GM12878 (cell line): ENCODE data around the gene OGFOD3. TPM values are rescaled to one million over a fixed set of nuclear protein-coding genes. Genes with fewer than 3 reads are reported as not detected.

Experiments
- ATAC-seq: fragments of 200-7000 bp; cut with Tn5 transposase; 3 replicates; pipeline ENCODE4 v1.9.1; 2020; ENCODE audit warnings: mild to moderate bottlenecking, moderate library complexity
- BruUV-seq: library from RNA; stranded (reverse); fragments of 400-500 nt; replicated peaks from 2 replicates; lab custom pipeline; 2021; lab: Mats Ljungman, UMichigan
- CTCF ChIA-PET: fragments of 300-600 bp; sonication (Branson Sonifier 250); formaldehyde crosslinking; extraction: SDS; loops from one replicate; lab custom pipeline; 2021; ENCODE audit warnings: inconsistent platforms; lab: Yijun Ruan, JAX
- POLR2A ChIA-PET: fragments of 350-600 bp; formaldehyde crosslinking; extraction: SDS; loops from one replicate; lab custom pipeline; 2021; ENCODE audit warnings: inconsistent platforms; lab: Charles Lee
- RAD21 ChIA-PET: fragments of 300-600 bp; sonication (Branson Sonifier 250); formaldehyde crosslinking; loops from one replicate; lab custom pipeline; 2023; ENCODE audit warnings: antibody characterized with exemption; ENCODE audit not compliant: unreplicated experiment; lab: Charles Lee
- SMC1A ChIA-PET: fragments of 300-600 bp; sonication (Branson Sonifier 250); formaldehyde crosslinking; loops from one replicate; lab custom pipeline; 2023; ENCODE audit not compliant: unreplicated experiment, uncharacterized antibody; lab: Charles Lee
- DNase-seq: peaks from one replicate; pipeline ENCODE4 v3.0.0-alpha.2; 2011; ENCODE audit warnings: low read depth, low spot score
- FAIRE-seq: peaks from 3 replicates; lab custom pipeline; 2011; peaks lifted over from hg19 to GRCh38; lab: Jason Lieb, UNC
- H2AFZ ChIP-seq: 2 replicates; pipeline ENCODE4 v1.6.0; 2011; ENCODE audit warnings: low read depth, low read length, control low read depth; ENCODE audit not compliant: control insufficient read depth
- H3K27ac ChIP-seq: 2 replicates; pipeline ENCODE4 v1.5.1; 2011; ENCODE audit warnings: control low read depth; ENCODE audit not compliant: control insufficient read depth, insufficient read depth
- H3K27me3 ChIP-seq, 2 experiments: replicated peaks in 1 of 2; 2 replicates each; pipeline versions ENCODE4 v1.6.0 to v1.6.1; 2011; ENCODE audit warnings: low read length in 1 of 2; ENCODE audit not compliant: control insufficient read depth in 2 of 2, insufficient read depth in 2 of 2
- H3K36me3 ChIP-seq, 2 experiments: 2 replicates each; pipeline ENCODE4 v1.5.1; 2011; ENCODE audit warnings: low read length in 1 of 2; ENCODE audit not compliant: control insufficient read depth in 2 of 2, insufficient read depth in 2 of 2
- H3K4me1 ChIP-seq: 2 replicates; pipeline ENCODE4 v1.6.1; 2011; ENCODE audit warnings: mild to moderate bottlenecking, low read length, moderate library complexity, mixed read lengths; ENCODE audit not compliant: control insufficient read depth, insufficient read depth
- H3K4me2 ChIP-seq: 2 replicates; pipeline ENCODE4 v1.6.0; 2011; ENCODE audit warnings: control low read depth; ENCODE audit not compliant: control insufficient read depth, insufficient read depth
- H3K4me3 ChIP-seq: fragments of 200-600 bp; sonication (generic); 2 replicates; pipeline ENCODE4 v1.5.1; 2016
- H3K79me2 ChIP-seq: 2 replicates; pipeline ENCODE4 v1.6.0; 2011; ENCODE audit warnings: low read length; ENCODE audit not compliant: control insufficient read depth, insufficient read depth
- H3K9ac ChIP-seq: 2 replicates; pipeline ENCODE4 v1.8.0; 2011; ENCODE audit warnings: low read length, control low read depth, mixed read lengths; ENCODE audit not compliant: control insufficient read depth, insufficient read depth
- H3K9me3 ChIP-seq: replicated peaks from 3 replicates; pipeline ENCODE4 v1.5.1; 2011; ENCODE audit warnings: mild to moderate bottlenecking, low read length; ENCODE audit not compliant: control insufficient read depth, insufficient read depth
- H4K20me1 ChIP-seq: 2 replicates; pipeline ENCODE4 v1.6.0; 2011; ENCODE audit not compliant: control insufficient read depth, insufficient read depth
- ASH2L ChIP-seq: fragments of 300-600, 200-600 bp; sonication (generic); IDR thresholded peaks from 2 replicates; pipeline ENCODE4 v1.6.1; 2017; ENCODE audit warnings: low read depth, mild to moderate bottlenecking, borderline replicate concordance
- BCL3 ChIP-seq: IDR thresholded peaks from 2 replicates; pipeline ENCODE4 v1.6.1; 2011; ENCODE audit warnings: borderline replicate concordance, low read depth, mild to moderate bottlenecking, moderate library complexity, low read length; ENCODE audit not compliant: insufficient read depth, poor library complexity, severe bottlenecking
- CBX5 ChIP-seq: sonication (generic); IDR thresholded peaks from 2 replicates; pipeline ENCODE4 v1.6.1; 2016; ENCODE audit warnings: low read depth, moderate library complexity, mild to moderate bottlenecking, inconsistent platforms
- MAX ChIP-seq: IDR thresholded peaks from 2 replicates; pipeline ENCODE4 v1.6.1; 2012; ENCODE audit warnings: low read depth, low read length, improper control_type of control experiment
- MLLT1 ChIP-seq: fragments of 450-650 bp; IDR thresholded peaks from 2 replicates; pipeline ENCODE4 v1.6.1; 2016; ENCODE audit warnings: mild to moderate bottlenecking
- MTA3 ChIP-seq: IDR thresholded peaks from 2 replicates; pipeline ENCODE4 v1.6.1; 2012; ENCODE audit warnings: low read length, inconsistent platforms, borderline replicate concordance
- NFYB ChIP-seq: IDR thresholded peaks from 2 replicates; pipeline ENCODE4 v1.6.1; 2011; ENCODE audit warnings: low read depth, mild to moderate bottlenecking, low read length, improper control_type of control experiment, moderate library complexity; ENCODE audit not compliant: insufficient read depth
- NR2C1 ChIP-seq: fragments of 450-650 bp; IDR thresholded peaks from 2 replicates; pipeline ENCODE4 v1.6.1; 2017; ENCODE audit warnings: antibody characterized with exemption, mild to moderate bottlenecking, moderate library complexity
- POU2F2 ChIP-seq: IDR thresholded peaks from 3 replicates; pipeline ENCODE4 v1.6.1; 2011; ENCODE audit warnings: low read depth, mild to moderate bottlenecking, low read length, borderline replicate concordance
- REST ChIP-seq: IDR thresholded peaks from 2 replicates; pipeline ENCODE4 v1.6.1; 2012; ENCODE audit warnings: mild to moderate bottlenecking, low read depth, low read length
- SMAD1 ChIP-seq: fragments of 450-650 bp; IDR thresholded peaks from 2 replicates; pipeline ENCODE4 v1.6.1; 2018; ENCODE audit warnings: mild to moderate bottlenecking, low read depth; ENCODE audit not compliant: partially characterized antibody
- SPI1 ChIP-seq: IDR thresholded peaks from 2 replicates; pipeline ENCODE4 v1.6.1; 2011; ENCODE audit warnings: low read depth, mild to moderate bottlenecking, low read length, moderate library complexity, borderline replicate concordance; ENCODE audit not compliant: insufficient read depth
- SREBF2 ChIP-seq: IDR thresholded peaks from 2 replicates; pipeline ENCODE4 v1.6.1; 2012; ENCODE audit warnings: mild to moderate bottlenecking, low read length
- TARDBP ChIP-seq: IDR thresholded peaks from 2 replicates; pipeline ENCODE4 v1.6.1; 2016; ENCODE audit warnings: borderline replicate concordance
- USF2 ChIP-seq: IDR thresholded peaks from 2 replicates; pipeline ENCODE4 v1.6.1; 2011; ENCODE audit warnings: low read depth, low read length, improper control_type of control experiment, borderline replicate concordance
- WGBS: methylation state at CpG from one replicate; pipeline ENCODE4 v1.1.6; 2016; ENCODE audit warnings: low lambda C conversion rate; ENCODE audit not compliant: insufficient replicate concordance, insufficient coverage; ENCODE audit errors: missing lambda C conversion rate; 5-methylcytosine and 5-hydroxymethylcytosine counted together
- in situ Hi-C: fragments of 300-500 bp; cut with MboI; formaldehyde crosslinking; loops from 9 replicates; pipeline ENCODE4 v1.14.3; 2018; ENCODE audit warnings: mixed read lengths
- intact Hi-C: fragments of 100-400 bp; cut with micrococcal nuclease; formaldehyde crosslinking; loops from one replicate; pipeline ENCODE4 v1.14.2; 2022; ENCODE audit not compliant: unreplicated experiment
- polyA plus RNA-seq, 11 experiments: library from polyadenylated mRNA; depleted of rRNA in 4 of 11; unstranded in 6 of 11; stranded (reverse) in 5 of 11; fragments of >200 nt; fragmentation: Nextera tagmentation in 4 of 11; fragmentation: Illumina TruSeq in 1 of 11; extraction: Ambion mirVana in 4 of 11; extraction: Trizol in 1 of 11; gene quantifications; 1 replicate in 1 of 11; 2 replicates in 10 of 11; pipeline versions ENCODE4 v1.2.1 to v1.2.3, GENCODE V29; 2011 to 2016; ENCODE audit warnings: inconsistent platforms in 2 of 11, missing spikeins in 2 of 11, low read depth in 1 of 11
- total RNA-seq, 4 experiments: library from RNA; depleted of rRNA in 3 of 4; stranded (reverse); fragments of >200 nt in 3 of 4; fragmentation: Illumina TruSeq in 1 of 4; extraction: Trizol in 1 of 4; gene quantifications; 2 replicates each; pipeline versions ENCODE4 v1.2.1 to v1.2.3, GENCODE V29; 2013 to 2021

Gene OGFOD3
- total and polyA plus RNA-seq, 10 of the 15 experiments (the other 5 are each of a cell fraction or from before 2014, with no cell fraction given): 0.48 to 28.4 (median 18.3) TPM

GRCh38 chr17:82396601-82397435 lies 21.6 kb downstream of the OGFOD3 start:
- ATAC-seq (no peak), DNase-seq (no peak), FAIRE-seq (no peak)
- ChIA-PET RAD21 (no interaction called here), POLR2A (interaction anchor here (0.5 kb wide), 1 partner anchor 198 kb away, joined by 5 read pairs; no protein-coding TSS in a partner anchor), SMC1A (no interaction called here), CTCF (no interaction called here)
- Histone ChIP-seq H4K20me1 (no peaks in the 10 kb centered on the region), H3K36me3 (peaks cover 1 to 2% of the 10 kb centered on the region in 2 experiments; a peak in 2 of 4 replicates), H3K27ac (no peak overlapping the region), H3K4me1 (peaks cover 3% of the 10 kb centered on the region; the same call in 1 of the 2 replicates), H3K4me3 (no peak overlapping the region), H3K4me2 (no peak overlapping the region), H2AFZ (no peak overlapping the region), H3K27me3 (no peaks in the 10 kb centered on the region), H3K9me3 (no peaks in the 10 kb centered on the region), H3K79me2 (no peaks in the 10 kb centered on the region), H3K9ac (no peak overlapping the region)
- intact Hi-C loops (no loop called here), in situ Hi-C loops (no loop called here)
- WGBS: 52% methylated on average over 18 of the region's 19 CpGs
- no TSS peak for BruUV-seq
- no peak for TF ChIP-seq NR2C1
- TF ChIP-seq MAX: no peak
- TF ChIP-seq REST: no peak
- no peak for TF ChIP-seq SPI1
- no peak for TF ChIP-seq TARDBP
- no peak for TF ChIP-seq SMAD1
- TF ChIP-seq MTA3: no peak
- no peak for TF ChIP-seq MLLT1
- no peak for TF ChIP-seq USF2
- no peak for TF ChIP-seq ASH2L
- TF ChIP-seq BCL3: no peak
- TF ChIP-seq NFYB: no peak
- TF ChIP-seq SREBF2: no peak
- TF ChIP-seq CBX5: no peak
- no peak for TF ChIP-seq POU2F2
